Activated CD8-positive, alpha-beta memory T cell treated with anti-CD3 and anti-CD28 coated beads for 1 hour (primary cell): Measurements from ENCODE around the gene KRTAP4-5.
"Not testable (repeated sequence)": the region's sequence is repeated elsewhere in the genome, so short reads cannot be mapped to it uniquely, and the experiment has no call there.

Experiments used
- DNase-seq, 2 donors: peaks; one replicate each; pipeline ENCODE4 v3.0.0-alpha.2; 2020; ENCODE audit warnings: low read depth in 1 of 2; ENCODE audit errors: extremely low read depth in 1 of 2

KRTAP4-5 gene

GRCh38 chr17:41111151-41111885, 38.3 kb downstream of the KRTAP4-5 start:
- no peak for DNase-seq

GRCh38 chr17:41108728-41109386, 40.8 kb downstream of the KRTAP4-5 start:
- DNase-seq, result not testable (repeated sequence)

GRCh38 chr17:41107941-41108450, 41.6 kb downstream of the KRTAP4-5 start:
- no peak for DNase-seq

GRCh38 chr17:41105347-41105746, 44.3 kb downstream of the KRTAP4-5 start, which contains the start of gene KRTAP4-9:
Gene KRTAP4-9 (plus strand): TSS chr17:41105389. CDS start chr17:41105389, 0 bp downstream.
- not testable (repeated sequence) for DNase-seq

- not testable (repeated sequence) for DNase-seq
These were observed 45.1 kb downstream of the KRTAP4-5 start for GRCh38 chr17:41104386-41105038.

GRCh38 chr17:41103896-41104295, 45.7 kb downstream of the KRTAP4-5 start:
- no peak for DNase-seq

- no peak for DNase-seq
These were observed 47.9 kb downstream of the KRTAP4-5 start, which contains the start of gene KRTAP4-16 for GRCh38 chr17:41101586-41102259. Gene KRTAP4-16 (minus strand): TSS chr17:41102209. CDS start chr17:41102209, 0 bp downstream.

- DNase-seq, result not testable (repeated sequence)
These were observed 49.7 kb downstream of the KRTAP4-5 start for GRCh38 chr17:41099682-41100480.
